Activated naive CD8-positive, alpha-beta T cell treated with anti-CD3 and anti-CD28 coated beads for 36 hours (primary cell): ENCODE results near the gene SLC38A9. TPM values are rescaled to one million over a fixed set of nuclear protein-coding genes. Genes with fewer than 3 reads are reported as not detected.

Experiments used
- total RNA-seq, 2 experiments: library from RNA; stranded (reverse); gene quantifications; one replicate each; pipeline ENCODE4 v1.2.3, GENCODE V29; 2021

The SLC38A9 gene
- total RNA-seq, 2 experiments from 2014 or later, result 14.4 to 15.6 TPM

Other genes with a start within 250 kb of the SLC38A9 start
- 10 to 100 TPM; 21.3 to 23.1 TPM for gene PLPP1, start 177.4 kb downstream of the SLC38A9 start, total RNA-seq
- gene DDX4, start 25.7 kb upstream of the SLC38A9 start, total RNA-seq, result not detected
- not detected for gene IL31RA, start 139.0 kb upstream of the SLC38A9 start, total RNA-seq